Liver (tissue), 9 donors: ENCODE results near the gene GPR146. TPM values are rescaled to one million over a fixed set of nuclear protein-coding genes. Genes with fewer than 3 reads are reported as not detected.

Source experiments
- DNase-seq: peaks from one replicate; pipeline ENCODE4 v3.0.0-alpha.2; 2017; ENCODE audit warnings: low spot score
- H3K27ac ChIP-seq, 2 donors: one replicate each; pipeline ENCODE4 v1.7.0; 2013; ENCODE audit warnings: inconsistent platforms in 2 of 2, low read length in 2 of 2, control low read depth in 1 of 2, low read depth in 1 of 2, mild to moderate bottlenecking in 1 of 2
- H3K27me3 ChIP-seq, 4 donors: one replicate each; pipeline versions ENCODE4 v1.6.1 to v1.7.0; 2013; ENCODE audit warnings: low read length in 3 of 4, inconsistent platforms in 1 of 4, mild to moderate bottlenecking in 1 of 4, moderate library complexity in 1 of 4; ENCODE audit not compliant: control insufficient read depth in 4 of 4, insufficient read depth in 4 of 4
- H3K36me3 ChIP-seq, 4 donors: one replicate each; pipeline versions ENCODE4 v1.6.1 to v1.7.0; 2013; ENCODE audit warnings: low read length in 3 of 4, mild to moderate bottlenecking in 3 of 4, low read depth in 1 of 4, moderate library complexity in 1 of 4; ENCODE audit not compliant: control insufficient read depth in 4 of 4, insufficient read depth in 3 of 4
- H3K4me1 ChIP-seq, 4 donors: one replicate each; pipeline versions ENCODE4 v1.6.1 to v1.7.0; 2013; ENCODE audit warnings: low read length in 3 of 4, mild to moderate bottlenecking in 3 of 4, moderate library complexity in 1 of 4; ENCODE audit not compliant: control insufficient read depth in 4 of 4, insufficient read depth in 4 of 4
- H3K4me3 ChIP-seq, 3 donors: one replicate each; pipeline versions ENCODE4 v1.6.1 to v1.7.0; 2013; ENCODE audit warnings: low read length in 3 of 3, control low read depth in 1 of 3, low read depth in 1 of 3, mild to moderate bottlenecking in 1 of 3
- H3K9ac ChIP-seq, 2 donors: one replicate each; pipeline ENCODE4 v1.7.0; 2013; ENCODE audit warnings: low read length in 2 of 2, mild to moderate bottlenecking in 2 of 2, moderate library complexity in 2 of 2, control low read depth in 1 of 2, low read depth in 1 of 2
- H3K9me3 ChIP-seq, 4 donors: one replicate each; pipeline versions ENCODE4 v1.6.1 to v1.7.0; 2013; ENCODE audit warnings: low read length in 3 of 4; ENCODE audit not compliant: control insufficient read depth in 4 of 4
- EGR1 ChIP-seq, 2 donors: IDR thresholded peaks; 2 replicates each; pipeline ENCODE4 v1.6.1; 2016 to 2018; ENCODE audit warnings: antibody characterized with exemption in 2 of 2, low read depth in 2 of 2
- FOXA1 ChIP-seq: IDR thresholded peaks from 2 replicates; pipeline ENCODE4 v1.6.1; 2016; ENCODE audit warnings: antibody characterized with exemption
- FOXA2 ChIP-seq: IDR thresholded peaks from 2 replicates; pipeline ENCODE4 v1.6.1; 2016; ENCODE audit warnings: antibody characterized with exemption
- GABPA ChIP-seq, 2 donors: IDR thresholded peaks in 1 of 2; conservative IDR thresholded peaks in 1 of 2; 2 replicates each; pipeline ENCODE4 v1.6.1; 2016; ENCODE audit warnings: antibody characterized with exemption in 2 of 2, mild to moderate bottlenecking in 1 of 2, moderate library complexity in 1 of 2
- HNF4A ChIP-seq, 2 donors: conservative IDR thresholded peaks; 2 replicates each; pipeline ENCODE4 v1.6.1; 2016; ENCODE audit warnings: antibody characterized with exemption in 2 of 2, mild to moderate bottlenecking in 2 of 2
- HNF4G ChIP-seq: IDR thresholded peaks from 2 replicates; pipeline ENCODE4 v1.6.1; 2016; ENCODE audit warnings: antibody characterized with exemption
- NR2F2 ChIP-seq: IDR thresholded peaks from 2 replicates; pipeline ENCODE4 v1.6.1; 2016; ENCODE audit warnings: antibody characterized with exemption
- RAD21 ChIP-seq, 2 donors: IDR thresholded peaks; 2 replicates each; pipeline ENCODE4 v1.6.1; 2016; ENCODE audit warnings: antibody characterized with exemption in 2 of 2, mild to moderate bottlenecking in 2 of 2
- RXRA ChIP-seq, 2 donors: IDR thresholded peaks; 2 replicates each; pipeline ENCODE4 v1.6.1; 2017 to 2018; ENCODE audit warnings: antibody characterized with exemption in 2 of 2, mild to moderate bottlenecking in 1 of 2
- SP1 ChIP-seq: IDR thresholded peaks from 2 replicates; pipeline ENCODE4 v1.6.1; 2018; ENCODE audit warnings: antibody characterized with exemption, mild to moderate bottlenecking
- TAF1 ChIP-seq: conservative IDR thresholded peaks from 2 replicates; pipeline ENCODE4 v1.6.1; 2016; ENCODE audit warnings: antibody characterized with exemption, mild to moderate bottlenecking
- YY1 ChIP-seq: IDR thresholded peaks from 2 replicates; pipeline ENCODE4 v1.6.1; 2016; ENCODE audit warnings: antibody characterized with exemption, mild to moderate bottlenecking
- WGBS: extraction: QIAGEN DNeasy Blood & Tissue Kit; methylation state at CpG from one replicate; pipeline ENCODE4 v1.1.7; 2013; 5-methylcytosine and 5-hydroxymethylcytosine counted together
- polyA plus RNA-seq, 2 donors: library from polyadenylated mRNA; stranded (reverse) in 1 of 2; unstranded in 1 of 2; fragments of 200-250 nt in 1 of 2; fragments of >200 nt in 1 of 2; fragmentation: Nextera tagmentation in 1 of 2; extraction: Ambion mirVana in 1 of 2; gene quantifications; one replicate each; pipeline versions ENCODE4 v1.2.1 to v1.2.3, GENCODE V29; 2013 to 2015
- total RNA-seq, 2 donors: library from RNA; depleted of rRNA; stranded (reverse); fragments of >200 nt; gene quantifications; one replicate each; pipeline ENCODE4 v1.2.3, GENCODE V29; 2014
- TF ChIP-seq, protein P1 (sequence below): IDR thresholded peaks from 2 replicates; pipeline ENCODE4 v1.6.1; 2016; ENCODE audit warnings: antibody characterized with exemption, mild to moderate bottlenecking
- TF ChIP-seq, protein P2 (sequence below): IDR thresholded peaks from 2 replicates; pipeline ENCODE4 v1.6.1; 2016; ENCODE audit warnings: antibody characterized with exemption
- TF ChIP-seq, protein P3 (sequence below): fragments of 150-350 bp; IDR thresholded peaks from 2 replicates; pipeline ENCODE4 v1.5.1; 2017; ENCODE audit warnings: improper control_type of control experiment, low read depth, low read length; ENCODE audit not compliant: missing input control
- TF ChIP-seq, protein P4 (sequence below): IDR thresholded peaks from 2 replicates; pipeline ENCODE4 v1.6.1; 2016; ENCODE audit warnings: antibody characterized with exemption
- donor health status: healthy.
- donor health status: healthy.
- donor health status: healthy.
- donor health status: healthy.
- donor health status: healthy.

Gene GPR146
- total and polyA plus RNA-seq, 4 donors, result 15.5 to 33.5 (median 26.7) TPM

DNA sequence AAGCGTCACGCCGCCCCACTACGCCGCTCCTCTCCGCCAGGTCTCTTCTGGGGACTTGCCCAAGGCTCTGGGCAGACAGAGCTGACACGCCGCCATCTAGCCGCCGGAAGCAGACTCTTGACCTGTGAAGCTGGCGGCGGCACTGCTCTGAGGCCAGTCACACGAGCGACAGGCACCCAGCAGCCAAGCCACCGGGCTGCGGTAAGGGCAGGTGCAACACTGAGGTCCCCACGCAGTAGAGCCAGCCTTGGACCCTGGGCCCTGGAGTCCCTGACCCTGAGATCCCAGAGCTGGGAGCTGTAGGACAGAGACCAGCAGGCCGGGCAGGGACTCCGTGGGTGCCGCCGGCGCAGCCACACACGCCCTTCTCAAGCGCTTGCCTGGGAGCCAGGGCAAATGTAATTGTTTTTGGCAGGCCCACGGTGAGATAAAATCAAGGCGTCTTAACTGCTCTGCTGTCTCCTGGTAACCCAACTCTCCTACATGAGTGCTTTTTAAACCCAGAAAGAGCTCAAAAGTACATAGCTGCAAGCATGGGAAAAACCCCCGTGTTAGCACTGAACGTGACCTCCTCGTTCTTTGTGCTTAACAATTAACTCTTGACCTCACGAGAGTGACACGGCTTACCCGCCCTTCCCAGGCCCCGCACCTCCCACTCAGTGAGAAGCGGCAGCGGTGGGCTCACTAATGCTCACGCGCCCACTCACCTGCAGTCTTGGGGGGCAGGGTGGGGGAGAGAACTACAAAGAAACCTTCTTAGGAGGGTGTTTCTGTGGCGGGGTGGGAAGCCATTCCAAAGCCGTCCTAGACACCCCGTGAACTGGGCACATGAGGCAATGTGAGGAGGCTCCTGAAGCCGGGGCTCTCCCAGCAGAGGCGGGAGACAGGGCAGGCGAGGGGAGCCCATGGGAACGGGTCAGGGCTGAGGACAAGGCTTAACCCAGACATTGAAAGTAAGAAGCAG is 52.1 kb downstream of the GPR146 start:
- Histone ChIP-seq H3K36me3 (peaks cover 0 to 3% (median 0%) of the 10 kb centered on the region in 4 donors), H3K4me3 (peak overlapping the region in 1 of 3 donors; percentile 6), H3K9ac (no peak overlapping the region), H3K27ac (peak overlapping the region; percentile 47 to 77), H3K9me3 (no peaks in the 10 kb centered on the region), H3K4me1 (peaks cover 12 to 60% (median 36%) of the 10 kb centered on the region in 4 donors), H3K27me3 (no peaks in the 10 kb centered on the region)
- DNase-seq, result no peak
- TF ChIP-seq HNF4G (peak; percentile 35), YY1 (peak; percentile 78), FOXA1 (no peak), GABPA (IDR thresholded peaks at IDR 0.05 in 1 of 2, conservative IDR thresholded peaks at IDR 0.05 in 1 of 2) (peak in 1 of 2 donors; percentile 36), HNF4A (conservative IDR thresholded peaks at IDR 0.05) (peak; percentile 76 to 79), RXRA (IDR thresholded peaks at IDR 0.05) (peak; percentile 21 to 60), SP1 (peak; percentile 82)
- TF ChIP-seq, protein P1, sequence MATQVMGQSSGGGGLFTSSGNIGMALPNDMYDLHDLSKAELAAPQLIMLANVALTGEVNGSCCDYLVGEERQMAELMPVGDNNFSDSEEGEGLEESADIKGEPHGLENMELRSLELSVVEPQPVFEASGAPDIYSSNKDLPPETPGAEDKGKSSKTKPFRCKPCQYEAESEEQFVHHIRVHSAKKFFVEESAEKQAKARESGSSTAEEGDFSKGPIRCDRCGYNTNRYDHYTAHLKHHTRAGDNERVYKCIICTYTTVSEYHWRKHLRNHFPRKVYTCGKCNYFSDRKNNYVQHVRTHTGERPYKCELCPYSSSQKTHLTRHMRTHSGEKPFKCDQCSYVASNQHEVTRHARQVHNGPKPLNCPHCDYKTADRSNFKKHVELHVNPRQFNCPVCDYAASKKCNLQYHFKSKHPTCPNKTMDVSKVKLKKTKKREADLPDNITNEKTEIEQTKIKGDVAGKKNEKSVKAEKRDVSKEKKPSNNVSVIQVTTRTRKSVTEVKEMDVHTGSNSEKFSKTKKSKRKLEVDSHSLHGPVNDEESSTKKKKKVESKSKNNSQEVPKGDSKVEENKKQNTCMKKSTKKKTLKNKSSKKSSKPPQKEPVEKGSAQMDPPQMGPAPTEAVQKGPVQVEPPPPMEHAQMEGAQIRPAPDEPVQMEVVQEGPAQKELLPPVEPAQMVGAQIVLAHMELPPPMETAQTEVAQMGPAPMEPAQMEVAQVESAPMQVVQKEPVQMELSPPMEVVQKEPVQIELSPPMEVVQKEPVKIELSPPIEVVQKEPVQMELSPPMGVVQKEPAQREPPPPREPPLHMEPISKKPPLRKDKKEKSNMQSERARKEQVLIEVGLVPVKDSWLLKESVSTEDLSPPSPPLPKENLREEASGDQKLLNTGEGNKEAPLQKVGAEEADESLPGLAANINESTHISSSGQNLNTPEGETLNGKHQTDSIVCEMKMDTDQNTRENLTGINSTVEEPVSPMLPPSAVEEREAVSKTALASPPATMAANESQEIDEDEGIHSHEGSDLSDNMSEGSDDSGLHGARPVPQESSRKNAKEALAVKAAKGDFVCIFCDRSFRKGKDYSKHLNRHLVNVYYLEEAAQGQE, result no peak
- TF ChIP-seq, protein P2, sequence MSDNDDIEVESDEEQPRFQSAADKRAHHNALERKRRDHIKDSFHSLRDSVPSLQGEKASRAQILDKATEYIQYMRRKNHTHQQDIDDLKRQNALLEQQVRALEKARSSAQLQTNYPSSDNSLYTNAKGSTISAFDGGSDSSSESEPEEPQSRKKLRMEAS, result peak; percentile 40
- WGBS, result 41% methylated on average over 44 of the region's 44 CpGs

DNA sequence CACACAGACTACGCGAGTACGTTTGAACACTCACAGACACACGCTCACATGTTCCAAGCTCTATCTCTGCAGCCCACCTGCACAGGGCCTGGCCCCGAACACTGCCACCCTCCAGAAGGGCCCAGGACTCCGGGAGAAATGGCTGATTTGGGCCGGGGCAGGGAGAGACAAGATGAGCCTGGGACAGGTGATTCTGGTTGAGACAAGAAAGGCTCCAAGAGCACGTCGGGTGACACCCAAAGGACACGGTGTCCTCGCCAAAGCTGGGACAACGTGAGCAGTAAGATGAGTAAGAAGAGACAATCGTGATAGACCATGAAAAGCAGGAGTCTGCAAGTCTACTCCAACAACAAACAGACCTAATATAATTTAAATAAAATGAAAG is 52.8 kb downstream of the GPR146 start:
- TF ChIP-seq SP1 (no peak), FOXA2 (no peak), EGR1 (IDR thresholded peaks at IDR 0.05; ENCODE audit: low read depth in 2 of 2) (no peak), FOXA1 (no peak), GABPA (IDR thresholded peaks at IDR 0.05 in 1 of 2, conservative IDR thresholded peaks at IDR 0.05 in 1 of 2) (no peak), HNF4A (conservative IDR thresholded peaks at IDR 0.05) (no peak), NR2F2 (no peak), RXRA (IDR thresholded peaks at IDR 0.05) (no peak), YY1 (no peak), HNF4G (no peak), RAD21 (IDR thresholded peaks at IDR 0.05) (no peak), TAF1 (no peak)
- TF ChIP-seq, protein P1, result no peak
- TF ChIP-seq, protein P3, sequence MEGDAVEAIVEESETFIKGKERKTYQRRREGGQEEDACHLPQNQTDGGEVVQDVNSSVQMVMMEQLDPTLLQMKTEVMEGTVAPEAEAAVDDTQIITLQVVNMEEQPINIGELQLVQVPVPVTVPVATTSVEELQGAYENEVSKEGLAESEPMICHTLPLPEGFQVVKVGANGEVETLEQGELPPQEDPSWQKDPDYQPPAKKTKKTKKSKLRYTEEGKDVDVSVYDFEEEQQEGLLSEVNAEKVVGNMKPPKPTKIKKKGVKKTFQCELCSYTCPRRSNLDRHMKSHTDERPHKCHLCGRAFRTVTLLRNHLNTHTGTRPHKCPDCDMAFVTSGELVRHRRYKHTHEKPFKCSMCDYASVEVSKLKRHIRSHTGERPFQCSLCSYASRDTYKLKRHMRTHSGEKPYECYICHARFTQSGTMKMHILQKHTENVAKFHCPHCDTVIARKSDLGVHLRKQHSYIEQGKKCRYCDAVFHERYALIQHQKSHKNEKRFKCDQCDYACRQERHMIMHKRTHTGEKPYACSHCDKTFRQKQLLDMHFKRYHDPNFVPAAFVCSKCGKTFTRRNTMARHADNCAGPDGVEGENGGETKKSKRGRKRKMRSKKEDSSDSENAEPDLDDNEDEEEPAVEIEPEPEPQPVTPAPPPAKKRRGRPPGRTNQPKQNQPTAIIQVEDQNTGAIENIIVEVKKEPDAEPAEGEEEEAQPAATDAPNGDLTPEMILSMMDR, result no peak
- TF ChIP-seq, protein P4, sequence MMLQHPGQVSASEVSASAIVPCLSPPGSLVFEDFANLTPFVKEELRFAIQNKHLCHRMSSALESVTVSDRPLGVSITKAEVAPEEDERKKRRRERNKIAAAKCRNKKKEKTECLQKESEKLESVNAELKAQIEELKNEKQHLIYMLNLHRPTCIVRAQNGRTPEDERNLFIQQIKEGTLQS, result no peak
- TF ChIP-seq, protein P2, result no peak
- Histone ChIP-seq H3K27me3 (no peaks in the 10 kb centered on the region), H3K9me3 (no peaks in the 10 kb centered on the region), H3K4me3 (no peak overlapping the region), H3K36me3 (no peaks in the 10 kb centered on the region), H3K9ac (no peak overlapping the region), H3K27ac (no peak overlapping the region), H3K4me1 (peaks cover 12 to 61% (median 39%) of the 10 kb centered on the region in 4 donors)
- 92% methylated on average over 13 of the region's 13 CpGs for WGBS
- DNase-seq, result no peak
